GM12875 (cell line): Measurements from ENCODE around the gene HACD1.

Source experiments
- H3K4me3 ChIP-seq: one replicate; pipeline ENCODE4 v1.5.1; 2011; ENCODE audit warnings: low read depth, low read length, control low read depth
- CTCF ChIP-seq: IDR thresholded peaks from 2 replicates; pipeline ENCODE4 v1.5.1; 2011; ENCODE audit warnings: low read depth, mild to moderate bottlenecking, control low read depth, inconsistent platforms, low read length, moderate library complexity, borderline replicate concordance; ENCODE audit not compliant: insufficient read depth

HACD1 gene

GRCh38 chr10:17617031-17617911 is at the start of gene HACD1:
Gene HACD1, minus strand, starts transcription at chr10:17617374. Its CDS starts 35 bp downstream, at chr10:17617339.
- H3K4me3 ChIP-seq, result peak within 1 kb of the TSS; percentile 61
- TF ChIP-seq CTCF, result no peak

GRCh38 chr10:17665747-17666146 is 48.6 kb upstream of the HACD1 start:
- H3K4me3 ChIP-seq, result no peak overlapping the region
- no peak for TF ChIP-seq CTCF

- TF ChIP-seq CTCF, result no peak
- H3K4me3 ChIP-seq, result no peak overlapping the region
Measured at GRCh38 chr10:17663450-17663849, 46.3 kb upstream of the HACD1 start.

GRCh38 chr10:17662193-17663138 is 45.3 kb upstream of the HACD1 start:
- no peak for TF ChIP-seq CTCF

GRCh38 chr10:17661510-17661909 is 44.3 kb upstream of the HACD1 start:
- TF ChIP-seq CTCF, result no peak
- H3K4me3 ChIP-seq, result no peak overlapping the region

More at GRCh38 chr10:17662193-17663138, 45.3 kb upstream of the HACD1 start:
- no peak overlapping the region for H3K4me3 ChIP-seq

- no peak for TF ChIP-seq CTCF
- no peak overlapping the region for H3K4me3 ChIP-seq
Measured at GRCh38 chr10:17660921-17661320, 43.7 kb upstream of the HACD1 start.
